ENCODE results near the gene CSH1.

Gene CSH1

GRCh38 chr17:63934183-63935112 lies 38.1 kb upstream of the CSH1 start:
- no peak for TF ChIP-seq CTCF (conservative IDR thresholded peaks at IDR 0.05; ENCODE audit: low read depth)
- no peak for DNase-seq (ENCODE audit: low spot score)
- H3K27ac ChIP-seq: no peak overlapping the region
- ChIA-PET POLR2A (ENCODE audit: low non-redundant PET) (no interaction called here), CTCF (interaction anchor here (0.6 to 0.9 kb wide), 4 partner anchors 13 to 130 kb away, joined by 3 to 9 read pairs (median 3); no protein-coding TSS in a partner anchor)

GRCh38 chr17:63933598-63933997 lies 37.2 kb upstream of the CSH1 start:
- DNase-seq (ENCODE audit: low spot score): no peak
- H3K27ac ChIP-seq: no peak overlapping the region
- ChIA-PET CTCF (interaction anchor here (0.7 to 0.9 kb wide), 2 partner anchors 57 to 130 kb away, joined by 3 read pairs; no protein-coding TSS in a partner anchor), POLR2A (ENCODE audit: low non-redundant PET) (no interaction called here)
- no peak for TF ChIP-seq CTCF (conservative IDR thresholded peaks at IDR 0.05; ENCODE audit: low read depth)

GRCh38 chr17:63932721-63933120 lies 36.3 kb upstream of the CSH1 start:
- CTCF ChIA-PET: interaction anchor here (0.5 to 0.9 kb wide), 2 partner anchors 14 to 275 kb away, joined by 3 to 5 read pairs; no protein-coding TSS in a partner anchor
- POLR2A ChIA-PET (ENCODE audit: low non-redundant PET): no interaction called here
- DNase-seq (ENCODE audit: low spot score): no peak
- TF ChIP-seq CTCF (conservative IDR thresholded peaks at IDR 0.05; ENCODE audit: low read depth): no peak
- H3K27ac ChIP-seq: no peak overlapping the region

- H3K27ac ChIP-seq: no peak within 1 kb of the TSS
- DNase-seq (ENCODE audit: low spot score): no peak
- POLR2A ChIA-PET (ENCODE audit: low non-redundant PET): no interaction called here
- TF ChIP-seq CTCF (conservative IDR thresholded peaks at IDR 0.05; ENCODE audit: low read depth): no peak
- CTCF ChIA-PET: interaction anchor here (0.5 to 0.9 kb wide), 2 partner anchors 14 to 275 kb away, joined by 3 to 5 read pairs; no protein-coding TSS in a partner anchor
Measured at GRCh38 chr17:63931981-63932561, 35.7 kb upstream of the CSH1 start, which contains the start of gene CD79B. TSS of gene CD79B (minus strand) at chr17:63932331. CDS start at chr17:63932261, 70 bp downstream.

- ChIA-PET CTCF (interaction anchor here (0.5 to 1.0 kb wide), 2 partner anchors 82 to 151 kb away, joined by 3 to 6 read pairs; no protein-coding TSS in a partner anchor), POLR2A (ENCODE audit: low non-redundant PET) (no interaction called here)
- no peak for DNase-seq (ENCODE audit: low spot score)
- peak overlapping the region; percentile 24; the same call in 1 of the 2 replicates for H3K27ac ChIP-seq
- no peak for TF ChIP-seq CTCF (conservative IDR thresholded peaks at IDR 0.05; ENCODE audit: low read depth)
Measured at GRCh38 chr17:63930951-63931575, 34.7 kb upstream of the CSH1 start.
